ENCODE data around the gene FOXE1.

DNA sequence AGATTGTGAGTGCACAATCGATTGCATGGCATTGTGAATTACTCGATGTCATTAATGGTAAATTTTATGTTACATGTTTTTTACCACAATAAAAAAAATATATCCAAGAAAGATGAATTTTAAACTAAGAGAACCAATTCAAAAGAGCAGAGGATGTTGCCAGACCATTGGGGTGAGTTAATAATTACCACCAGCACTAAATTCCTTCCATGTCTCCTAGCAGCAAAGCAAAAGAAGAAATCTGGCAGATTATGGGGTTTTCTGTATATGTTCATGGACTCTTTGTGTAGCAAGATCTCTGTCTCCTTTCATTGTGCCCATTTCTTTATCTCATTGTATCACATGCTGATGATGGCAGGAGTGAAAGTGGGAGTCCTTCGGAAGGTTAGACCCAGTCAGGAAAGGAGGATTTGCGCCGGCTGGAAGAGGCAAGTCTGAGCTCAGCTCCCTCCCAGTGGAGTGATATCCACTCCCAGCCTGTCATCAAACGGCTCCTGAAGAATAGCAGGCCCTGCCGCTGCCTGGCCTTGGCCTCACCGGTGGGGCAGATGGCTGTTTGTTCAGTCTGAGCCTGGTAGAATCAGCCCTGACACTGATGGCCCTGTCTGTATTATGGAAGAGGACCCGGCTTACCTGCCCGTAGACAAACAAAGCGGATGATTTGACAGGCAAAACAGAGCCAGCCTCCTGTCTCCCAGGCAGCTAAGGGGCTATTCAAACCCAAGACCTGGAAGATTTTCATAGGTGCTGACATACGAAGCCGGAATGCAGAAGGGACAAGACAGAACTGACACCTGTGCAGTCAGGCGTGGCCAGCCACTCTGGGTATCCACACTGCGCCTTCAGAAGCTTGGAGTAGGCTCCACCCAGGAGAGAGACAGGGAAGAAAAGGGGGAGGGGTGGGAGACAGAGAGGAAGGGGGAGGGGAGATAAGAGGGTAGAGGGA, 21.9 kb upstream of the FOXE1 start:
- no peak for TF ChIP-seq POLR2AphosphoS5 (IDR thresholded peaks at IDR 0.05; ENCODE audit: low read depth)
- TF ChIP-seq, protein P1, sequence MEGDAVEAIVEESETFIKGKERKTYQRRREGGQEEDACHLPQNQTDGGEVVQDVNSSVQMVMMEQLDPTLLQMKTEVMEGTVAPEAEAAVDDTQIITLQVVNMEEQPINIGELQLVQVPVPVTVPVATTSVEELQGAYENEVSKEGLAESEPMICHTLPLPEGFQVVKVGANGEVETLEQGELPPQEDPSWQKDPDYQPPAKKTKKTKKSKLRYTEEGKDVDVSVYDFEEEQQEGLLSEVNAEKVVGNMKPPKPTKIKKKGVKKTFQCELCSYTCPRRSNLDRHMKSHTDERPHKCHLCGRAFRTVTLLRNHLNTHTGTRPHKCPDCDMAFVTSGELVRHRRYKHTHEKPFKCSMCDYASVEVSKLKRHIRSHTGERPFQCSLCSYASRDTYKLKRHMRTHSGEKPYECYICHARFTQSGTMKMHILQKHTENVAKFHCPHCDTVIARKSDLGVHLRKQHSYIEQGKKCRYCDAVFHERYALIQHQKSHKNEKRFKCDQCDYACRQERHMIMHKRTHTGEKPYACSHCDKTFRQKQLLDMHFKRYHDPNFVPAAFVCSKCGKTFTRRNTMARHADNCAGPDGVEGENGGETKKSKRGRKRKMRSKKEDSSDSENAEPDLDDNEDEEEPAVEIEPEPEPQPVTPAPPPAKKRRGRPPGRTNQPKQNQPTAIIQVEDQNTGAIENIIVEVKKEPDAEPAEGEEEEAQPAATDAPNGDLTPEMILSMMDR (IDR thresholded peaks at IDR 0.05; ENCODE audit: insufficient read depth, low read length), result no peak
- TF ChIP-seq, protein P2, sequence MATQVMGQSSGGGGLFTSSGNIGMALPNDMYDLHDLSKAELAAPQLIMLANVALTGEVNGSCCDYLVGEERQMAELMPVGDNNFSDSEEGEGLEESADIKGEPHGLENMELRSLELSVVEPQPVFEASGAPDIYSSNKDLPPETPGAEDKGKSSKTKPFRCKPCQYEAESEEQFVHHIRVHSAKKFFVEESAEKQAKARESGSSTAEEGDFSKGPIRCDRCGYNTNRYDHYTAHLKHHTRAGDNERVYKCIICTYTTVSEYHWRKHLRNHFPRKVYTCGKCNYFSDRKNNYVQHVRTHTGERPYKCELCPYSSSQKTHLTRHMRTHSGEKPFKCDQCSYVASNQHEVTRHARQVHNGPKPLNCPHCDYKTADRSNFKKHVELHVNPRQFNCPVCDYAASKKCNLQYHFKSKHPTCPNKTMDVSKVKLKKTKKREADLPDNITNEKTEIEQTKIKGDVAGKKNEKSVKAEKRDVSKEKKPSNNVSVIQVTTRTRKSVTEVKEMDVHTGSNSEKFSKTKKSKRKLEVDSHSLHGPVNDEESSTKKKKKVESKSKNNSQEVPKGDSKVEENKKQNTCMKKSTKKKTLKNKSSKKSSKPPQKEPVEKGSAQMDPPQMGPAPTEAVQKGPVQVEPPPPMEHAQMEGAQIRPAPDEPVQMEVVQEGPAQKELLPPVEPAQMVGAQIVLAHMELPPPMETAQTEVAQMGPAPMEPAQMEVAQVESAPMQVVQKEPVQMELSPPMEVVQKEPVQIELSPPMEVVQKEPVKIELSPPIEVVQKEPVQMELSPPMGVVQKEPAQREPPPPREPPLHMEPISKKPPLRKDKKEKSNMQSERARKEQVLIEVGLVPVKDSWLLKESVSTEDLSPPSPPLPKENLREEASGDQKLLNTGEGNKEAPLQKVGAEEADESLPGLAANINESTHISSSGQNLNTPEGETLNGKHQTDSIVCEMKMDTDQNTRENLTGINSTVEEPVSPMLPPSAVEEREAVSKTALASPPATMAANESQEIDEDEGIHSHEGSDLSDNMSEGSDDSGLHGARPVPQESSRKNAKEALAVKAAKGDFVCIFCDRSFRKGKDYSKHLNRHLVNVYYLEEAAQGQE (IDR thresholded peaks at IDR 0.05; ENCODE audit: insufficient replicate concordance, low read depth), result no peak
